SH-SY5Y (cell line): Measurements from ENCODE around the gene SH2D7.

Experiments
- GATA2 ChIP-seq: IDR thresholded peaks from 2 replicates; pipeline ENCODE4 v1.6.1; 2011; ENCODE audit warnings: mild to moderate bottlenecking, low read depth, low read length
- GATA3 ChIP-seq: IDR thresholded peaks from 2 replicates; pipeline ENCODE4 v1.6.1; 2011; ENCODE audit warnings: low read depth, mild to moderate bottlenecking, low read length, moderate library complexity

DNA sequence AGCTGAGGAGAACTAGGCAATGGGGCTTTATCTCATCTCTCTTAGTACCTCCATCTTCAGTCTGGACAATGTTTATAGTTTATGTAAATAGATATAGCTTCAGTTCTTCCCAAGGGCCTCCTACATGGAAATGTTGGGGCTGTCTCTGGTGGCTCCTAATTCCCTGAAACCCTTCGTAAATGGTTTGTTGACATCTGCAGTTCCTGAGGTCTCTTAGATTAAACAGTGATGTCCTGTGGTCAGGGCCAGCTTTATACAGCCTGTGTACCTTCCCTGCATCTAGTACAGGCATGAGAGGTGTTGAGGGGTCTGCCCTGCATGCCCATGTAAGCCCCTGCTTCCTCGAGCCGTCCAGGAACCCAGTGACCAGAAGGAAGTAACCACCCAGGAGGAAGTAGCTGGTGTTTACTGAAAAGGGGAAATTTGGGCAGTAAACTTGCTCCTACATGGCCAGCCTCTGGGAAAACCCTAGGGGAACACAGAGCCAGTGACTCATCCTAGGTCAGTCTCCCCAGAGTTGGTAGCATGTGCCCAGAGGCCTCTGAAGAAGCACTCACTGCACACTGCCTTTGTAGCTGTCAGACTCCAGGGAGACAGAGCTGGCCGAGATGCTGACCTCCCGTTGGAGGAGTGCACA is 10.1 kb upstream of the SH2D7 start:
- TF ChIP-seq GATA3 (no peak), GATA2 (no peak)
